ENCODE data around the gene PRR20G.

GRCh38 chr3:127260826-127261555 is 26.9 kb downstream of the PRR20G start:
- TF ChIP-seq CTCF (IDR thresholded peaks at IDR 0.05; ENCODE audit: extremely low read depth in 1 of 2, insufficient read depth in 1 of 2, low read depth in 1 of 2, low read length in 2 of 2) (no peak), EZH2 (IDR thresholded peaks at IDR 0.05; ENCODE audit: borderline replicate concordance, low read depth, low read length, severe bottlenecking) (no peak), POLR2AphosphoS5 (IDR thresholded peaks at IDR 0.05; ENCODE audit: insufficient read depth, low read depth, low read length) (no peak), MAX (IDR thresholded peaks at IDR 0.05; ENCODE audit: insufficient read depth, insufficient read length) (no peak), POLR2A (IDR thresholded peaks at IDR 0.05; ENCODE audit: low read depth, low read length) (no peak), GATA2 (IDR thresholded peaks at IDR 0.05; ENCODE audit: insufficient read depth, insufficient read length, low read depth, low read length) (no peak), FOS (IDR thresholded peaks at IDR 0.05; ENCODE audit: borderline replicate concordance, insufficient read depth, low read length) (no peak)
